ENCODE measurements around the gene RAPGEF2. TPM values are rescaled to one million over a fixed set of nuclear protein-coding genes. Genes with fewer than 3 reads are reported as not detected.

Gene RAPGEF2
- total RNA-seq, 1 experiment from 2014 or later = 37.1 TPM

GRCh38 chr4:159368320-159368719 is 265.4 kb downstream of the RAPGEF2 start:
- peaks cover 0 to 6% of the 10 kb centered on the region in 2 experiments; a peak in 2 of 4 replicates for H3K4me1 Mint-ChIP-seq
- H3K9me3 ChIP-seq (ENCODE audit: control insufficient read depth, low read depth, low read length) = no peaks in the 10 kb centered on the region
- no peak overlapping the region for H2BK15ac ChIP-seq (ENCODE audit: low read depth, low read length)
- no CpG with 5 or more reads among the region's 2 CpGs for WGBS (ENCODE audit: extremely low coverage, insufficient read length, low lambda C conversion rate)
- no peak for TF ChIP-seq CTCF (conservative IDR thresholded peaks at IDR 0.05)
- peaks cover 8% of the 10 kb centered on the region for H3K27me3 Mint-ChIP-seq (ENCODE audit: low read depth)
- no peak for DNase-seq
- H3K4me1 ChIP-seq (ENCODE audit: insufficient read depth, low read length) = no peaks in the 10 kb centered on the region
- no peaks in the 10 kb centered on the region for H4K20me1 ChIP-seq (ENCODE audit: control insufficient read depth, insufficient read depth, insufficient read length)
- no peak overlapping the region for H2BK12ac ChIP-seq (ENCODE audit: insufficient read length, low read depth, low read length)
- peaks cover 0 to 3% (median 0%) of the 10 kb centered on the region in 3 experiments; a peak in 2 of 7 replicates for H3K36me3 Mint-ChIP-seq (ENCODE audit: insufficient read depth in 1 of 3, low read depth in 3 of 3)
- H3K27me3 ChIP-seq (ENCODE audit: insufficient read depth, low read length) = no peaks in the 10 kb centered on the region
- no peaks in the 10 kb centered on the region for H3K79me1 ChIP-seq (ENCODE audit: insufficient read depth, low read depth, low read length, poor library complexity, severe bottlenecking)
- H3K18ac ChIP-seq (ENCODE audit: insufficient read length, low read depth, low read length) = no peak overlapping the region
- no peak overlapping the region for H3K4ac ChIP-seq (ENCODE audit: low read depth, low read length)
- H2BK5ac ChIP-seq (ENCODE audit: insufficient read length, low read length) = no peak overlapping the region
- no peak overlapping the region for H3K9ac ChIP-seq (ENCODE audit: extremely low read depth, insufficient read length, low read length)
- H3T11ph ChIP-seq (ENCODE audit: low read length) = no peak overlapping the region
- no peak overlapping the region for H3K4me2 ChIP-seq (ENCODE audit: insufficient read depth, insufficient read length, low read length)
- H3K27ac ChIP-seq (ENCODE audit: insufficient read length, low read depth, low read length) = no peak overlapping the region
- H3K79me2 ChIP-seq (ENCODE audit: insufficient read depth, low read length) = no peaks in the 10 kb centered on the region
- H3K56ac ChIP-seq (ENCODE audit: insufficient read length, low read depth, low read length) = no peak overlapping the region
- H3K4me3 Mint-ChIP-seq = no peak overlapping the region
- H3K23me2 ChIP-seq (ENCODE audit: insufficient read length, low read depth, low read length, poor library complexity, severe bottlenecking) = no peaks in the 10 kb centered on the region
- no peak overlapping the region for H3K23ac ChIP-seq (ENCODE audit: insufficient read length, low read depth, low read length)
- H3K9me3 Mint-ChIP-seq = peaks cover 4 to 5% of the 10 kb centered on the region in 2 experiments
- no peak overlapping the region for H4K91ac ChIP-seq (ENCODE audit: insufficient read length, low read depth, low read length)
- H3K14ac ChIP-seq (ENCODE audit: insufficient read depth, low read length) = no peak overlapping the region
- H2AFZ ChIP-seq (ENCODE audit: low read length) = no peak overlapping the region
- H3K27ac Mint-ChIP-seq = no peak overlapping the region
- no peak overlapping the region for H4K8ac ChIP-seq (replicated peaks; ENCODE audit: insufficient read length, low read depth, low read length)
- H2BK120ac ChIP-seq (ENCODE audit: low read depth, low read length, poor library complexity, severe bottlenecking) = no peak overlapping the region
- no peak overlapping the region for H2BK20ac ChIP-seq (ENCODE audit: low read depth, low read length, poor library complexity, severe bottlenecking)
- H2AK5ac ChIP-seq (ENCODE audit: insufficient read length, low read length) = no peak overlapping the region
- no peak overlapping the region for H4K5ac ChIP-seq (ENCODE audit: insufficient read length, low read depth, low read length)
